Islet of Langerhans (tissue), 1 donor: ENCODE data around the gene EFCAB5.
"Not testable (repeated sequence)": the region's sequence is repeated elsewhere in the genome, so short reads cannot be mapped to it uniquely, and the experiment has no call there.

Source experiments
- FAIRE-seq: peaks from one replicate; lab custom pipeline; 2011; peaks lifted over from hg19 to GRCh38; lab: Jason Lieb, UNC

Gene EFCAB5

GRCh38 chr17:29941334-29941733 lies at the start of gene EFCAB5:
EFCAB5 (plus strand) TSS chr17:29941634; CDS start chr17:29941797, 163 bp downstream.
- FAIRE-seq, result no peak

GRCh38 chr17:29892201-29892600 lies 49.2 kb upstream of the EFCAB5 start:
- FAIRE-seq, result no peak

- FAIRE-seq, result not testable (repeated sequence)
Measured at GRCh38 chr17:29897136-29897535, 44.3 kb upstream of the EFCAB5 start.

GRCh38 chr17:29903471-29903870 lies 38.0 kb upstream of the EFCAB5 start:
- no peak for FAIRE-seq

GRCh38 chr17:29905086-29905878 lies 36.2 kb upstream of the EFCAB5 start:
- no peak for FAIRE-seq

GRCh38 chr17:29905879-29906167 lies 35.6 kb upstream of the EFCAB5 start:
- FAIRE-seq, result no peak

- no peak for FAIRE-seq
Measured at GRCh38 chr17:29906969-29907368, 34.5 kb upstream of the EFCAB5 start.

- no peak for FAIRE-seq
Measured at GRCh38 chr17:29909236-29910003, 32.0 kb upstream of the EFCAB5 start.

GRCh38 chr17:29911641-29912177 lies 29.7 kb upstream of the EFCAB5 start:
- no peak for FAIRE-seq

- FAIRE-seq, result peak; percentile 30
Measured at GRCh38 chr17:29914819-29915537, 26.5 kb upstream of the EFCAB5 start.

GRCh38 chr17:29918016-29918415 lies 23.4 kb upstream of the EFCAB5 start:
- no peak for FAIRE-seq

GRCh38 chr17:29918922-29919856 lies 22.2 kb upstream of the EFCAB5 start:
- no peak for FAIRE-seq

- FAIRE-seq, result no peak
Measured at GRCh38 chr17:29924786-29925185, 16.6 kb upstream of the EFCAB5 start.

- FAIRE-seq, result no peak
Measured at GRCh38 chr17:29927546-29927945, 13.9 kb upstream of the EFCAB5 start.

- FAIRE-seq, result no peak
Measured at GRCh38 chr17:29929006-29929532, 12.4 kb upstream of the EFCAB5 start.

- FAIRE-seq, result no peak
Measured at GRCh38 chr17:29929533-29930408, 11.7 kb upstream of the EFCAB5 start, which contains the start of gene SSH2. SSH2 (minus strand) TSS chr17:29930228; CDS start chr17:29930000, 228 bp downstream.

- no peak for FAIRE-seq
Measured at GRCh38 chr17:29930409-29931010, 10.9 kb upstream of the EFCAB5 start.

GRCh38 chr17:29931231-29931932 lies 10.1 kb upstream of the EFCAB5 start:
- peak; percentile 79 for FAIRE-seq

- FAIRE-seq, result no peak
Measured at GRCh38 chr17:29933379-29933778, 8.1 kb upstream of the EFCAB5 start.
